ENCODE results near the gene ITGB8.

Gene ITGB8

GRCh38 chr7:20362574-20363253, 32.0 kb downstream of the ITGB8 start:
- Histone ChIP-seq H2BK5ac (ENCODE audit: low read length) (no peak overlapping the region), H3K79me1 (ENCODE audit: low read length) (no peaks in the 10 kb centered on the region), H3K4me1 (ENCODE audit: control insufficient read depth, low read depth, low read length) (no peaks in the 10 kb centered on the region), H2AK5ac (ENCODE audit: low read length) (no peak overlapping the region), H3K27ac (ENCODE audit: low read depth, low read length) (no peak overlapping the region), H3K56ac (ENCODE audit: low read length) (no peak overlapping the region), H4K5ac (ENCODE audit: low read length) (no peak overlapping the region), H3K18ac (ENCODE audit: low read length) (no peak overlapping the region), H4K8ac (ENCODE audit: low read depth, low read length) (no peak overlapping the region), H3K79me2 (ENCODE audit: control insufficient read depth, insufficient read depth, low read length) (no peaks in the 10 kb centered on the region), H3K27me3 (ENCODE audit: insufficient read depth, low read length, poor library complexity) (no peaks in the 10 kb centered on the region), H3K4me3 (ENCODE audit: low read length) (no peak overlapping the region), H3K9ac (ENCODE audit: low read length) (no peak overlapping the region), H2BK15ac (replicated peaks; ENCODE audit: low read depth) (no peak overlapping the region), H3K36me3 (ENCODE audit: control insufficient read depth, insufficient read depth, low read length) (no peaks in the 10 kb centered on the region), H3K4me2 (ENCODE audit: low read length) (no peak overlapping the region), H3K23ac (ENCODE audit: low read length) (no peak overlapping the region), H2BK120ac (ENCODE audit: low read depth, low read length) (no peak overlapping the region), H3K4ac (ENCODE audit: low read depth, low read length) (no peak overlapping the region)
- no peak for DNase-seq
- WGBS (ENCODE audit: extremely low coverage, insufficient coverage, low lambda C conversion rate), result no CpG with 5 or more reads among the region's 2 CpGs

GRCh38 chr7:20364571-20365196, 34.0 kb downstream of the ITGB8 start:
- Histone ChIP-seq H3K4me2 (ENCODE audit: low read length) (no peak overlapping the region), H3K27ac (ENCODE audit: low read depth, low read length) (no peak overlapping the region), H3K18ac (ENCODE audit: low read length) (no peak overlapping the region), H3K23ac (ENCODE audit: low read length) (no peak overlapping the region), H4K5ac (ENCODE audit: low read length) (no peak overlapping the region), H3K4ac (ENCODE audit: low read depth, low read length) (no peak overlapping the region), H2BK15ac (replicated peaks; ENCODE audit: low read depth) (no peak overlapping the region), H2BK120ac (ENCODE audit: low read depth, low read length) (no peak overlapping the region), H2AK5ac (ENCODE audit: low read length) (no peak overlapping the region), H3K79me1 (ENCODE audit: low read length) (no peaks in the 10 kb centered on the region), H3K36me3 (ENCODE audit: control insufficient read depth, insufficient read depth, low read length) (no peaks in the 10 kb centered on the region), H3K27me3 (ENCODE audit: insufficient read depth, low read length, poor library complexity) (no peaks in the 10 kb centered on the region), H3K9ac (ENCODE audit: low read length) (no peak overlapping the region), H4K8ac (ENCODE audit: low read depth, low read length) (no peak overlapping the region), H3K4me3 (ENCODE audit: low read length) (no peak overlapping the region), H3K79me2 (ENCODE audit: control insufficient read depth, insufficient read depth, low read length) (no peaks in the 10 kb centered on the region), H3K4me1 (ENCODE audit: control insufficient read depth, low read depth, low read length) (no peaks in the 10 kb centered on the region), H3K56ac (ENCODE audit: low read length) (no peak overlapping the region), H2BK5ac (ENCODE audit: low read length) (no peak overlapping the region)
- DNase-seq, result no peak
- WGBS (ENCODE audit: extremely low coverage, insufficient coverage, low lambda C conversion rate), result no CpG with 5 or more reads among the region's 4 CpGs

- WGBS (ENCODE audit: extremely low coverage, insufficient coverage, low lambda C conversion rate), result no CpG with 5 or more reads among the region's 4 CpGs
- no peak overlapping the region for H2BK5ac ChIP-seq (ENCODE audit: low read length)
- no peak overlapping the region for H2AK5ac ChIP-seq (ENCODE audit: low read length)
- H3K79me1 ChIP-seq (ENCODE audit: low read length), result no peaks in the 10 kb centered on the region
- no peak for DNase-seq
- no peak overlapping the region for H2BK120ac ChIP-seq (ENCODE audit: low read depth, low read length)
- no peaks in the 10 kb centered on the region for H3K27me3 ChIP-seq (ENCODE audit: insufficient read depth, low read length, poor library complexity)
- no peaks in the 10 kb centered on the region for H3K79me2 ChIP-seq (ENCODE audit: control insufficient read depth, insufficient read depth, low read length)
- no peak overlapping the region for H3K56ac ChIP-seq (ENCODE audit: low read length)
- no peak overlapping the region for H3K4ac ChIP-seq (ENCODE audit: low read depth, low read length)
- no peaks in the 10 kb centered on the region for H3K4me1 ChIP-seq (ENCODE audit: control insufficient read depth, low read depth, low read length)
- H4K8ac ChIP-seq (ENCODE audit: low read depth, low read length), result no peak overlapping the region
- no peak overlapping the region for H3K18ac ChIP-seq (ENCODE audit: low read length)
- H3K36me3 ChIP-seq (ENCODE audit: control insufficient read depth, insufficient read depth, low read length), result no peaks in the 10 kb centered on the region
- H3K23ac ChIP-seq (ENCODE audit: low read length), result no peak overlapping the region
- no peak overlapping the region for H3K27ac ChIP-seq (ENCODE audit: low read depth, low read length)
- H4K5ac ChIP-seq (ENCODE audit: low read length), result no peak overlapping the region
- no peak overlapping the region for H3K9ac ChIP-seq (ENCODE audit: low read length)
- H3K4me3 ChIP-seq (ENCODE audit: low read length), result no peak overlapping the region
- H3K4me2 ChIP-seq (ENCODE audit: low read length), result no peak overlapping the region
- no peak overlapping the region for H2BK15ac ChIP-seq (replicated peaks; ENCODE audit: low read depth)
Measured at GRCh38 chr7:20365486-20365885, 34.8 kb downstream of the ITGB8 start.

DNA sequence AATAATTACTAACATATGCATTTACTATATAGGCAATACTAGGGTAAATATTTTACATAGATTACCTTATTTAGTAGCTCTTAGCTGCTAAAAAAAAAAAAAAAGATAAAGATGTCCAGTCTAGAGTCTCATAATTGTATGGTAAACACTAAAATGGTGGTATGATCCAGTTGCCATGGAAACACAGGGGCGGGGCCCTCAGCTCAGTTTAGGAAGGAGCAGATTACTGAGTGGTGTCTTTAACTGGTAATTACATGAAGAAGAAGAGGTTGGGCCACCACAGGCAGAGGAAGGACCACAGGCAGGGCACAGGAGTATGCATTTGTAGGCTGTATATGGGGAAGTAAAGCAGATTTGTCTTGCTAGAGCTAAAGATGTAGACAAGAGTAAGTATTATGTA, 43.7 kb downstream of the ITGB8 start:
- Histone ChIP-seq H3K79me2 (ENCODE audit: control insufficient read depth, insufficient read depth, low read length) (no peaks in the 10 kb centered on the region), H3K56ac (ENCODE audit: low read length) (no peak overlapping the region), H4K5ac (ENCODE audit: low read length) (no peak overlapping the region), H2AK5ac (ENCODE audit: low read length) (no peak overlapping the region), H2BK120ac (ENCODE audit: low read depth, low read length) (no peak overlapping the region), H2BK15ac (replicated peaks; ENCODE audit: low read depth) (no peak overlapping the region), H3K9ac (ENCODE audit: low read length) (no peak overlapping the region), H3K4ac (ENCODE audit: low read depth, low read length) (no peak overlapping the region), H3K4me1 (ENCODE audit: control insufficient read depth, low read depth, low read length) (no peaks in the 10 kb centered on the region), H3K18ac (ENCODE audit: low read length) (no peak overlapping the region), H2BK5ac (ENCODE audit: low read length) (no peak overlapping the region), H3K27me3 (ENCODE audit: insufficient read depth, low read length, poor library complexity) (no peaks in the 10 kb centered on the region), H3K23ac (ENCODE audit: low read length) (no peak overlapping the region), H4K8ac (ENCODE audit: low read depth, low read length) (no peak overlapping the region), H3K79me1 (ENCODE audit: low read length) (no peaks in the 10 kb centered on the region), H3K36me3 (ENCODE audit: control insufficient read depth, insufficient read depth, low read length) (no peaks in the 10 kb centered on the region), H3K27ac (ENCODE audit: low read depth, low read length) (no peak overlapping the region), H3K4me2 (ENCODE audit: low read length) (no peak overlapping the region), H3K4me3 (ENCODE audit: low read length) (no peak overlapping the region)
- no peak for DNase-seq
- no CpG with 5 or more reads among the region's 1 CpG for WGBS (ENCODE audit: extremely low coverage, insufficient coverage, low lambda C conversion rate)

GRCh38 chr7:20376796-20377195, 46.1 kb downstream of the ITGB8 start:
- WGBS (ENCODE audit: extremely low coverage, insufficient coverage, low lambda C conversion rate), result no CpG with 5 or more reads among the region's 6 CpGs
- no peak overlapping the region for H3K56ac ChIP-seq (ENCODE audit: low read length)
- no peak overlapping the region for H2BK15ac ChIP-seq (replicated peaks; ENCODE audit: low read depth)
- H2BK5ac ChIP-seq (ENCODE audit: low read length), result no peak overlapping the region
- no peak overlapping the region for H2BK120ac ChIP-seq (ENCODE audit: low read depth, low read length)
- H3K18ac ChIP-seq (ENCODE audit: low read length), result no peak overlapping the region
- H3K4me3 ChIP-seq (ENCODE audit: low read length), result no peak overlapping the region
- no peak overlapping the region for H3K4me2 ChIP-seq (ENCODE audit: low read length)
- H4K8ac ChIP-seq (ENCODE audit: low read depth, low read length), result no peak overlapping the region
- H3K79me1 ChIP-seq (ENCODE audit: low read length), result no peaks in the 10 kb centered on the region
- H3K4me1 ChIP-seq (ENCODE audit: control insufficient read depth, low read depth, low read length), result no peaks in the 10 kb centered on the region
- no peak for DNase-seq
- no peak overlapping the region for H2AK5ac ChIP-seq (ENCODE audit: low read length)
- no peaks in the 10 kb centered on the region for H3K79me2 ChIP-seq (ENCODE audit: control insufficient read depth, insufficient read depth, low read length)
- no peak overlapping the region for H3K9ac ChIP-seq (ENCODE audit: low read length)
- H3K4ac ChIP-seq (ENCODE audit: low read depth, low read length), result no peak overlapping the region
- no peak overlapping the region for H4K5ac ChIP-seq (ENCODE audit: low read length)
- no peak overlapping the region for H3K23ac ChIP-seq (ENCODE audit: low read length)
- no peaks in the 10 kb centered on the region for H3K27me3 ChIP-seq (ENCODE audit: insufficient read depth, low read length, poor library complexity)
- no peaks in the 10 kb centered on the region for H3K36me3 ChIP-seq (ENCODE audit: control insufficient read depth, insufficient read depth, low read length)
- H3K27ac ChIP-seq (ENCODE audit: low read depth, low read length), result no peak overlapping the region
